IPS DF 4.7 (cell line): Measurements from ENCODE around the gene AKAP8L.
"Not testable (repeated sequence)": the region's sequence is repeated elsewhere in the genome, so short reads cannot be mapped to it uniquely, and the experiment has no call there.

Experiments
- DNase-seq: peaks from one replicate; pipeline ENCODE4 v3.0.0-alpha.2; 2013; ENCODE audit warnings: low spot score; ENCODE audit errors: extremely low read depth

AKAP8L gene

GRCh38 chr19:15360015-15360414 lies 58.8 kb downstream of the AKAP8L start:
- DNase-seq, result not testable (repeated sequence)

GRCh38 chr19:15358918-15359317 lies 59.9 kb downstream of the AKAP8L start:
- DNase-seq, result no peak

GRCh38 chr19:15357906-15358305 lies 60.9 kb downstream of the AKAP8L start:
- DNase-seq, result no peak

- DNase-seq, result no peak
These were observed 64.1 kb downstream of the AKAP8L start for GRCh38 chr19:15354566-15355296.

- DNase-seq, result no peak
These were observed 64.9 kb downstream of the AKAP8L start for GRCh38 chr19:15353908-15354307.

GRCh38 chr19:15352535-15352934 lies 66.3 kb downstream of the AKAP8L start:
- DNase-seq, result not testable (repeated sequence)

GRCh38 chr19:15341328-15341727 lies 77.5 kb downstream of the AKAP8L start:
- DNase-seq, result not testable (repeated sequence)

GRCh38 chr19:15340086-15340485 lies 78.7 kb downstream of the AKAP8L start:
- no peak for DNase-seq

- no peak for DNase-seq
These were observed 81.6 kb downstream of the AKAP8L start for GRCh38 chr19:15337202-15337601.

- DNase-seq, result not testable (repeated sequence)
These were observed 82.8 kb downstream of the AKAP8L start for GRCh38 chr19:15335992-15336391.

- DNase-seq, result no peak
These were observed 86.3 kb downstream of the AKAP8L start, which contains the start of gene BRD4 for GRCh38 chr19:15332311-15332996. Gene BRD4 (minus strand): TSS chr19:15332539. CDS start chr19:15273099, 59,440 bp downstream.

GRCh38 chr19:15331419-15332310 lies 87.1 kb downstream of the AKAP8L start:
- DNase-seq, result no peak

GRCh38 chr19:15330801-15331418 lies 87.9 kb downstream of the AKAP8L start:
- no peak for DNase-seq
